HEK293 (cell line): Measurements from ENCODE around the gene SLC40A1.

ENCODE experiments used
- CTCF ChIA-PET: fragments of 350-600 bp; formaldehyde crosslinking; extraction: SDS; loops from one replicate; lab custom pipeline; 2021; ENCODE audit warnings: antibody characterized with exemption; lab: Yijun Ruan, JAX
- POLR2A ChIA-PET: fragments of 300-600 bp; formaldehyde crosslinking; extraction: SDS; loops from one replicate; lab custom pipeline; 2020; ENCODE audit warnings: antibody characterized with exemption, inconsistent platforms; lab: Yijun Ruan, JAX
- H3K27ac ChIP-seq: fragments of 200-500 bp; sonication (Bioruptor generic); 2 replicates; pipeline ENCODE4 v1.5.1; 2014; ENCODE audit warnings: low read depth, low read length, control low read depth, inconsistent platforms; ENCODE audit errors: extremely low read depth
- H3K36me3 ChIP-seq, 2 experiments: fragments of 200-500 bp in 1 of 2; sonication (Bioruptor generic) in 1 of 2; 1 replicate in 1 of 2; 2 replicates in 1 of 2; pipeline ENCODE4 v1.5.1; 2014 to 2017; ENCODE audit warnings: inconsistent platforms in 2 of 2, low read length in 2 of 2; ENCODE audit not compliant: control insufficient read depth in 2 of 2, insufficient read depth in 1 of 2
- H3K4me1 ChIP-seq: fragments of 200-500 bp; sonication (Bioruptor generic); 2 replicates; pipeline ENCODE4 v1.5.1; 2014; ENCODE audit warnings: mild to moderate bottlenecking, low read length, inconsistent platforms; ENCODE audit not compliant: control insufficient read depth, insufficient read depth
- H3K4me3 ChIP-seq: 2 replicates; pipeline ENCODE4 v1.5.1; 2011; ENCODE audit warnings: low read depth, mild to moderate bottlenecking, control low read depth, low read length, moderate library complexity
- H3K9me3 ChIP-seq: fragments of 200-500 bp; sonication (Bioruptor generic); 2 replicates; pipeline ENCODE4 v1.5.1; 2014; ENCODE audit warnings: low read depth, low read length, inconsistent platforms; ENCODE audit not compliant: control insufficient read depth, insufficient read depth
- GFI1B ChIP-seq: fragments of 450-650 bp; formaldehyde crosslinking; IDR thresholded peaks from 2 replicates; pipeline ENCODE4 v1.5.1; 2016; ENCODE audit warnings: missing biosample characterization, missing genetic modification characterization
- SCRT2 ChIP-seq: fragments of 450-650 bp; formaldehyde crosslinking; IDR thresholded peaks from 2 replicates; pipeline ENCODE4 v1.5.1; 2016; ENCODE audit warnings: missing biosample characterization, missing genetic modification characterization
- SP3 ChIP-seq: fragments of 450-650 bp; formaldehyde crosslinking; IDR thresholded peaks from 2 replicates; pipeline ENCODE4 v1.5.1; 2016; ENCODE audit warnings: missing biosample characterization, missing genetic modification characterization
- SP7 ChIP-seq: fragments of 450-650 bp; formaldehyde crosslinking; IDR thresholded peaks from 2 replicates; pipeline ENCODE4 v1.5.1; 2016; ENCODE audit warnings: missing biosample characterization, missing genetic modification characterization
- WT1 ChIP-seq: fragments of 450-650 bp; formaldehyde crosslinking; IDR thresholded peaks from 2 replicates; pipeline ENCODE4 v1.5.1; 2016; ENCODE audit warnings: missing biosample characterization, missing genetic modification characterization
- YY2 ChIP-seq: fragments of 450-650 bp; formaldehyde crosslinking; IDR thresholded peaks from 2 replicates; pipeline ENCODE4 v1.5.1; 2016; ENCODE audit warnings: missing biosample characterization, missing genetic modification characterization
- ZNF133 ChIP-seq: fragments of 450-650 bp; formaldehyde crosslinking; IDR thresholded peaks from 2 replicates; pipeline ENCODE4 v1.5.1; 2016; ENCODE audit warnings: missing biosample characterization, missing genetic modification characterization
- ZNF19 ChIP-seq: fragments of 450-650 bp; formaldehyde crosslinking; IDR thresholded peaks from 2 replicates; pipeline ENCODE4; 2016; ENCODE audit warnings: missing biosample characterization, missing genetic modification characterization, low read depth
- ZNF266 ChIP-seq: fragments of 450-650 bp; formaldehyde crosslinking; IDR thresholded peaks from 2 replicates; pipeline ENCODE4 v1.5.1; 2016; ENCODE audit warnings: missing biosample characterization, missing genetic modification characterization, low read depth
- ZNF394 ChIP-seq: fragments of 450-650 bp; formaldehyde crosslinking; IDR thresholded peaks from 2 replicates; pipeline ENCODE4 v1.5.1; 2016; ENCODE audit warnings: missing biosample characterization, missing genetic modification characterization, mild to moderate bottlenecking, moderate library complexity, borderline replicate concordance
- ZNF426 ChIP-seq: fragments of 450-650 bp; formaldehyde crosslinking; IDR thresholded peaks from 2 replicates; pipeline ENCODE4 v1.5.1; 2017; ENCODE audit warnings: missing biosample characterization, missing genetic modification characterization, mild to moderate bottlenecking, inconsistent platforms, moderate library complexity
- ZNF549 ChIP-seq: fragments of 450-650 bp; IDR thresholded peaks from 2 replicates; pipeline ENCODE4 v1.5.1; 2018; ENCODE audit warnings: missing biosample characterization, missing genetic modification characterization, mild to moderate bottlenecking, inconsistent platforms, moderate library complexity
- ZNF580 ChIP-seq: fragments of 450-650 bp; formaldehyde crosslinking; IDR thresholded peaks from 2 replicates; pipeline ENCODE4 v1.5.1; 2016; ENCODE audit warnings: missing biosample characterization, missing genetic modification characterization
- ZNF645 ChIP-seq: fragments of 450-650 bp; formaldehyde crosslinking; IDR thresholded peaks from 2 replicates; pipeline ENCODE4; 2016; ENCODE audit warnings: missing biosample characterization, missing genetic modification characterization
- ZNF768 ChIP-seq: fragments of 450-650 bp; formaldehyde crosslinking; IDR thresholded peaks from 2 replicates; pipeline ENCODE4 v1.5.1; 2018; ENCODE audit warnings: missing biosample characterization, mild to moderate bottlenecking, missing genetic modification characterization
- ZNF776 ChIP-seq: fragments of 450-650 bp; formaldehyde crosslinking; IDR thresholded peaks from 2 replicates; pipeline ENCODE4 v1.5.0; 2017; ENCODE audit warnings: missing biosample characterization, missing genetic modification characterization, borderline replicate concordance
- ZXDB ChIP-seq: fragments of 450-650 bp; formaldehyde crosslinking; IDR thresholded peaks from 2 replicates; pipeline ENCODE4 v1.5.1; 2016; ENCODE audit warnings: missing biosample characterization, missing genetic modification characterization
- TF ChIP-seq, protein P1 (sequence below): fragments of 450-650 bp; formaldehyde crosslinking; IDR thresholded peaks from 2 replicates; pipeline ENCODE4 v1.5.1; 2016; ENCODE audit warnings: missing biosample characterization, missing genetic modification characterization, borderline replicate concordance

The SLC40A1 gene

DNA sequence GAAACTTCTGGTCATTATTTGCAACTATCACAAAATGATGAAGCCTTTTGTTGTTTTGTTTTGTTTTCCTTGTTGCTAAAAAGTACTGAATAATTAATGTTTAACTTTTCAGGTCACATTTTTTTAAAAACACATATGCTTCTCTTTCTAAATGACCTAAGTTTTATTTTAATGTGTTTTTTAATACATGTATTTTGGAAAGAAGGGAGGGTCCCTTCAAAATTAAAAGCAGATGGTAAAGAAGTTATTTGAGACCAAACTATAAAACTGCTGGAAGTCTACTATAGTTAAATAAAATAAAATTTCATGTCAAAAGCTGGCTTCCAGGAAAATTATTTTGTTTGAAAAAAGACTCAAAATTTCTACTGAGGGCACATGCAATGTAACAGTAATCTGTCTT, 41.2 kb upstream of the SLC40A1 start:
- Histone ChIP-seq H3K36me3 (no peaks in the 10 kb centered on the region), H3K4me1 (no peaks in the 10 kb centered on the region), H3K4me3 (no peak overlapping the region), H3K27ac (no peak overlapping the region), H3K9me3 (no peaks in the 10 kb centered on the region)
- TF ChIP-seq SP3 (tag by site-specific recombination) (no peak), ZNF266 (tag by site-specific recombination) (no peak), ZNF133 (tag by site-specific recombination) (no peak), ZNF768 (no peak), ZNF776 (tag by site-specific recombination) (no peak), SCRT2 (tag by site-specific recombination) (no peak), WT1 (tag by site-specific recombination) (no peak)
- ChIA-PET CTCF (no interaction called here), POLR2A (no interaction called here)

GRCh38 chr2:189618197-189618596, 37.6 kb upstream of the SLC40A1 start:
- H3K4me3 ChIP-seq, result no peak overlapping the region
- POLR2A ChIA-PET, result no interaction called here

More at GRCh38 chr2:189618197-189618596, 37.6 kb upstream of the SLC40A1 start:
- Histone ChIP-seq H3K9me3 (no peaks in the 10 kb centered on the region), H3K4me1 (peaks cover 7% of the 10 kb centered on the region; the same call in 1 of the 2 replicates), H3K36me3 (no peaks in the 10 kb centered on the region), H3K27ac (no peak overlapping the region)
- CTCF ChIA-PET, result interaction anchor here (0.6 kb wide), 1 partner anchor 118 kb away, joined by 3 read pairs; no protein-coding TSS in a partner anchor
- TF ChIP-seq ZNF580 (tag by site-specific recombination), result no peak
- no peak for TF ChIP-seq ZNF549 (tag by site-specific recombination)
- no peak for TF ChIP-seq SP7
- no peak for TF ChIP-seq ZXDB (tag by site-specific recombination)
- no peak for TF ChIP-seq ZNF394
- TF ChIP-seq ZNF645 (tag by site-specific recombination), result no peak
- TF ChIP-seq YY2, result no peak
- no peak for TF ChIP-seq GFI1B (tag by site-specific recombination)
- TF ChIP-seq, protein P1, sequence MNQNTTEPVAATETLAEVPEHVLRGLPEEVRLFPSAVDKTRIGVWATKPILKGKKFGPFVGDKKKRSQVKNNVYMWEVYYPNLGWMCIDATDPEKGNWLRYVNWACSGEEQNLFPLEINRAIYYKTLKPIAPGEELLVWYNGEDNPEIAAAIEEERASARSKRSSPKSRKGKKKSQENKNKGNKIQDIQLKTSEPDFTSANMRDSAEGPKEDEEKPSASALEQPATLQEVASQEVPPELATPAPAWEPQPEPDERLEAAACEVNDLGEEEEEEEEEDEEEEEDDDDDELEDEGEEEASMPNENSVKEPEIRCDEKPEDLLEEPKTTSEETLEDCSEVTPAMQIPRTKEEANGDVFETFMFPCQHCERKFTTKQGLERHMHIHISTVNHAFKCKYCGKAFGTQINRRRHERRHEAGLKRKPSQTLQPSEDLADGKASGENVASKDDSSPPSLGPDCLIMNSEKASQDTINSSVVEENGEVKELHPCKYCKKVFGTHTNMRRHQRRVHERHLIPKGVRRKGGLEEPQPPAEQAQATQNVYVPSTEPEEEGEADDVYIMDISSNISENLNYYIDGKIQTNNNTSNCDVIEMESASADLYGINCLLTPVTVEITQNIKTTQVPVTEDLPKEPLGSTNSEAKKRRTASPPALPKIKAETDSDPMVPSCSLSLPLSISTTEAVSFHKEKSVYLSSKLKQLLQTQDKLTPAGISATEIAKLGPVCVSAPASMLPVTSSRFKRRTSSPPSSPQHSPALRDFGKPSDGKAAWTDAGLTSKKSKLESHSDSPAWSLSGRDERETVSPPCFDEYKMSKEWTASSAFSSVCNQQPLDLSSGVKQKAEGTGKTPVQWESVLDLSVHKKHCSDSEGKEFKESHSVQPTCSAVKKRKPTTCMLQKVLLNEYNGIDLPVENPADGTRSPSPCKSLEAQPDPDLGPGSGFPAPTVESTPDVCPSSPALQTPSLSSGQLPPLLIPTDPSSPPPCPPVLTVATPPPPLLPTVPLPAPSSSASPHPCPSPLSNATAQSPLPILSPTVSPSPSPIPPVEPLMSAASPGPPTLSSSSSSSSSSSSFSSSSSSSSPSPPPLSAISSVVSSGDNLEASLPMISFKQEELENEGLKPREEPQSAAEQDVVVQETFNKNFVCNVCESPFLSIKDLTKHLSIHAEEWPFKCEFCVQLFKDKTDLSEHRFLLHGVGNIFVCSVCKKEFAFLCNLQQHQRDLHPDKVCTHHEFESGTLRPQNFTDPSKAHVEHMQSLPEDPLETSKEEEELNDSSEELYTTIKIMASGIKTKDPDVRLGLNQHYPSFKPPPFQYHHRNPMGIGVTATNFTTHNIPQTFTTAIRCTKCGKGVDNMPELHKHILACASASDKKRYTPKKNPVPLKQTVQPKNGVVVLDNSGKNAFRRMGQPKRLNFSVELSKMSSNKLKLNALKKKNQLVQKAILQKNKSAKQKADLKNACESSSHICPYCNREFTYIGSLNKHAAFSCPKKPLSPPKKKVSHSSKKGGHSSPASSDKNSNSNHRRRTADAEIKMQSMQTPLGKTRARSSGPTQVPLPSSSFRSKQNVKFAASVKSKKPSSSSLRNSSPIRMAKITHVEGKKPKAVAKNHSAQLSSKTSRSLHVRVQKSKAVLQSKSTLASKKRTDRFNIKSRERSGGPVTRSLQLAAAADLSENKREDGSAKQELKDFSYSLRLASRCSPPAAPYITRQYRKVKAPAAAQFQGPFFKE, result no peak
- no peak for TF ChIP-seq ZNF19 (tag by site-specific recombination)
- TF ChIP-seq ZNF426, result no peak
